ENCODE measurements around the gene ELFN2. TPM values are rescaled to one million over a fixed set of nuclear protein-coding genes. Genes with fewer than 3 reads are reported as not detected.

Gene ELFN2
- total RNA-seq, 4 donors from 2014 or later, result under 0.01 TPM; not detected in 2

GRCh38 chr22:37368058-37368457 lies 59.2 kb downstream of the ELFN2 start:
- no peak for DNase-seq
- intact Hi-C loops (cut with DNase I; ENCODE audit: low total_unique reads) (no loop called here), in situ Hi-C loops (cut with MboI; ENCODE audit: low pct_ligation_motif_present in 1 of 4, low pct_unique_long_range_greater_than_20kb in 1 of 4, low sequenced_read_pairs in 3 of 4) (no loop called here)
- no peak for TF ChIP-seq CTCF (IDR thresholded peaks at IDR 0.05)
- no peak for TF ChIP-seq POLR2AphosphoS5 (IDR thresholded peaks at IDR 0.05)
- TF ChIP-seq EP300 (IDR thresholded peaks at IDR 0.05; ENCODE audit: low read depth), result no peak
- TF ChIP-seq POLR2A (IDR thresholded peaks at IDR 0.05), result no peak
- H3K36me3 ChIP-seq, result no peaks in the 10 kb centered on the region
- H3K27ac ChIP-seq, result no peak overlapping the region
- peaks cover 8% of the 10 kb centered on the region for H3K27me3 ChIP-seq
- H3K4me3 ChIP-seq, result no peak overlapping the region
- no peaks in the 10 kb centered on the region for H3K9me3 ChIP-seq
- WGBS, 2 donors (ENCODE audit: low coverage in 1 of 2), result 67 to 92% methylated on average over 1 to 4 of the region's 4 CpGs
- peaks cover 0 to 6% (median 2%) of the 10 kb centered on the region in 4 donors for H3K4me1 ChIP-seq

GRCh38 chr22:37366601-37367000 lies 60.7 kb downstream of the ELFN2 start:
- no peak overlapping the region for H3K27ac ChIP-seq
- H3K36me3 ChIP-seq, result no peaks in the 10 kb centered on the region
- no peak for DNase-seq
- in situ Hi-C loops (cut with MboI; ENCODE audit: low pct_ligation_motif_present in 1 of 4, low pct_unique_long_range_greater_than_20kb in 1 of 4, low sequenced_read_pairs in 3 of 4) (no loop called here), intact Hi-C loops (cut with DNase I; ENCODE audit: low total_unique reads) (no loop called here)
- H3K9me3 ChIP-seq, result no peaks in the 10 kb centered on the region
- no peaks in the 10 kb centered on the region for H3K27me3 ChIP-seq
- no peak for TF ChIP-seq POLR2A (IDR thresholded peaks at IDR 0.05)
- TF ChIP-seq CTCF (IDR thresholded peaks at IDR 0.05), result no peak
- TF ChIP-seq POLR2AphosphoS5 (IDR thresholded peaks at IDR 0.05), result no peak
- TF ChIP-seq EP300 (IDR thresholded peaks at IDR 0.05; ENCODE audit: low read depth), result no peak
- WGBS, 2 donors (ENCODE audit: low coverage in 1 of 2), result 72% methylated on average over 8 of the region's 8 CpGs; no CpG with 5 or more reads in 1 of the 2 donors
- no peak overlapping the region for H3K4me3 ChIP-seq
- peaks cover 0 to 6% (median 2%) of the 10 kb centered on the region in 4 donors for H3K4me1 ChIP-seq

GRCh38 chr22:37365950-37366349 lies 61.3 kb downstream of the ELFN2 start:
- DNase-seq, result no peak
- TF ChIP-seq POLR2A (IDR thresholded peaks at IDR 0.05) (no peak), CTCF (IDR thresholded peaks at IDR 0.05) (no peak), EP300 (IDR thresholded peaks at IDR 0.05; ENCODE audit: low read depth) (no peak), POLR2AphosphoS5 (IDR thresholded peaks at IDR 0.05) (no peak)
- peaks cover 0 to 6% (median 2%) of the 10 kb centered on the region in 4 donors for H3K4me1 ChIP-seq
- in situ Hi-C loops (cut with MboI; ENCODE audit: low pct_ligation_motif_present in 1 of 4, low pct_unique_long_range_greater_than_20kb in 1 of 4, low sequenced_read_pairs in 3 of 4), result no loop called here
- no peaks in the 10 kb centered on the region for H3K9me3 ChIP-seq
- no peaks in the 10 kb centered on the region for H3K27me3 ChIP-seq
- H3K36me3 ChIP-seq, result no peaks in the 10 kb centered on the region
- 72 to 78% methylated on average over 5 to 10 of the region's 10 CpGs for WGBS, 2 donors (ENCODE audit: low coverage in 1 of 2)
- intact Hi-C loops (cut with DNase I; ENCODE audit: low total_unique reads), result no loop called here
- H3K27ac ChIP-seq, result no peak overlapping the region
- H3K4me3 ChIP-seq, result no peak overlapping the region

GRCh38 chr22:37363261-37363992 lies 63.9 kb downstream of the ELFN2 start:
- Histone ChIP-seq H3K9me3 (no peaks in the 10 kb centered on the region), H3K27me3 (no peaks in the 10 kb centered on the region), H3K27ac (no peak overlapping the region), H3K4me3 (no peak overlapping the region), H3K36me3 (no peaks in the 10 kb centered on the region), H3K4me1 (no peaks in the 10 kb centered on the region)
- TF ChIP-seq CTCF (IDR thresholded peaks at IDR 0.05), result no peak
- no peak for TF ChIP-seq POLR2A (IDR thresholded peaks at IDR 0.05)
- TF ChIP-seq POLR2AphosphoS5 (IDR thresholded peaks at IDR 0.05), result no peak
- no peak for TF ChIP-seq EP300 (IDR thresholded peaks at IDR 0.05; ENCODE audit: low read depth)
- in situ Hi-C loops (cut with MboI; ENCODE audit: low pct_ligation_motif_present in 1 of 4, low pct_unique_long_range_greater_than_20kb in 1 of 4, low sequenced_read_pairs in 3 of 4) (no loop called here), intact Hi-C loops (cut with DNase I; ENCODE audit: low total_unique reads) (no loop called here)
- DNase-seq, result no peak
- 81 to 88% methylated on average over 8 to 15 of the region's 15 CpGs for WGBS, 2 donors (ENCODE audit: low coverage in 1 of 2)

All from transverse colon (tissue), 4 donors.